Activated gamma-delta T cell treated with Interleukin-2 at 50 U/mL for 16 hours (primary cell): ENCODE data around the gene ABCF2.

Source experiments
- DNase-seq: peaks from one replicate; pipeline ENCODE4 v3.0.0-alpha.2; 2020

Gene ABCF2

GRCh38 chr7:151215396-151215795, 11.6 kb downstream of the ABCF2 start:
- no peak for DNase-seq

GRCh38 chr7:151213826-151214225, 13.2 kb downstream of the ABCF2 start:
- no peak for DNase-seq

GRCh38 chr7:151212626-151213025, 14.4 kb downstream of the ABCF2 start:
- no peak for DNase-seq

- no peak for DNase-seq
Measured at GRCh38 chr7:151211155-151211772, 15.7 kb downstream of the ABCF2 start.

- no peak for DNase-seq
Measured at GRCh38 chr7:151210087-151210854, 16.7 kb downstream of the ABCF2 start, which contains the start of gene H2BK1. Gene H2BK1, minus strand, starts transcription at chr7:151210488. Its CDS starts 170 bp downstream, at chr7:151210318.

GRCh38 chr7:151209588-151209987, 17.4 kb downstream of the ABCF2 start:
- no peak for DNase-seq

GRCh38 chr7:151208253-151208862, 18.6 kb downstream of the ABCF2 start:
- no peak for DNase-seq

- DNase-seq, result no peak
Measured at GRCh38 chr7:151207804-151208203, 19.2 kb downstream of the ABCF2 start.

GRCh38 chr7:151207315-151207714, 19.7 kb downstream of the ABCF2 start:
- no peak for DNase-seq

- peak; percentile 18 for DNase-seq
Measured at GRCh38 chr7:151206914-151207313, 20.1 kb downstream of the ABCF2 start.

- DNase-seq, result no peak
Measured at GRCh38 chr7:151205730-151206129, 21.3 kb downstream of the ABCF2 start.

- DNase-seq, result no peak
Measured at GRCh38 chr7:151204383-151205032, 22.5 kb downstream of the ABCF2 start.

- DNase-seq, result no peak
Measured at GRCh38 chr7:151202836-151203235, 24.2 kb downstream of the ABCF2 start.

GRCh38 chr7:151201751-151202150, 25.3 kb downstream of the ABCF2 start:
- no peak for DNase-seq

- no peak for DNase-seq
Measured at GRCh38 chr7:151201344-151201743, 25.7 kb downstream of the ABCF2 start.

- no peak for DNase-seq
Measured at GRCh38 chr7:151198945-151199848, 27.8 kb downstream of the ABCF2 start.

- DNase-seq, result no peak
Measured at GRCh38 chr7:151197932-151198331, 29.1 kb downstream of the ABCF2 start.

- no peak for DNase-seq
Measured at GRCh38 chr7:151195616-151196450, 31.2 kb downstream of the ABCF2 start.

- DNase-seq, result no peak
Measured at GRCh38 chr7:151194188-151194587, 32.8 kb downstream of the ABCF2 start.

- DNase-seq, result no peak
Measured at GRCh38 chr7:151193203-151193978, 33.6 kb downstream of the ABCF2 start.
